NCI-H146 treated with DMSO at 0.1 percent for 48 hours (cell line): ENCODE results near the gene SEBOX.

Source experiments
- DNase-seq: peaks from one replicate; lab custom pipeline; 2025; ENCODE audit not compliant: unreplicated experiment; lab: John Stamatoyannopoulos, UW

The SEBOX gene

GRCh38 chr17:28394337-28395116 lies 29.5 kb upstream of the SEBOX start:
- no peak for DNase-seq

DNA sequence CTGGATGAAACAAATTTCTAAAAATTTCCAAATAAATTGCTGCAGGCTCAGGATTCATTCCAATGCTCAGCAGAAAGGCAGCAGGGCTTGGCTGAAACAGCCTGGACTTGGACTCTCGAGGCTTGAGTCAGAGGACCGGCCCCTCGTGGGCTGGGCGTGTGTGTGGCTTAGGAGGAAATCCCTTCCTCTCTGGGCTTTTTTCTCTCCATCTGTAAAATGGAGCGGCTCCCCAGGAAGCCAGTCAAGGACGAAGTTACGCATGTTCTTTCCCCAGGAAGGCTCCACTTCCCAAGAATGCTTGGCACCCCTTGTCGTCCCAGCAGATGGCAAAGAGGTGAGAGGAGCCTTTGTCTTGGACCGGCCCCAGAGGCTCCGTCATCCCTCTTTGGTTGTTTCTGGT lies 27.5 kb upstream of the SEBOX start:
- DNase-seq: no peak

DNA sequence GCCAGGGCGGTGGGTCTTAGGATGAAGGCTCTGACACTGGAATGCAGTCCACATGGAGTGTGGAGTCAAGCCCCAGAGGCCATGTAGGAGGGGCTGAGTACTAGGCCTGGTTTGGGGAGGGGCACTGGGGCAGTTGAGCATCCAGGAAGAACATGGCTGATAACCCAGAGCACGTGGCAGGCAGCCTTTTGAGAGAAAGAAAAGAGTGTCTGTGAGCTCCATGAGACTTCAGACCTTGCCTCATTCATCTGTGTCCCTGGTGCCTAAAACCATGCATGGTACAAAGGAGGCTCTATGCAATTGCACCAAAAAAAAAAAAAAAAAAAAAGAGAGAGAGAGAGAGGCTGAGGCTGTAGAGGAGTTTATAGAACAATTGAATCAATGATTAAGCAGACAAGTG lies 26.4 kb upstream of the SEBOX start:
- DNase-seq: no peak

- DNase-seq: no peak
These were observed 26.0 kb upstream of the SEBOX start for GRCh38 chr17:28390984-28391383.

DNA sequence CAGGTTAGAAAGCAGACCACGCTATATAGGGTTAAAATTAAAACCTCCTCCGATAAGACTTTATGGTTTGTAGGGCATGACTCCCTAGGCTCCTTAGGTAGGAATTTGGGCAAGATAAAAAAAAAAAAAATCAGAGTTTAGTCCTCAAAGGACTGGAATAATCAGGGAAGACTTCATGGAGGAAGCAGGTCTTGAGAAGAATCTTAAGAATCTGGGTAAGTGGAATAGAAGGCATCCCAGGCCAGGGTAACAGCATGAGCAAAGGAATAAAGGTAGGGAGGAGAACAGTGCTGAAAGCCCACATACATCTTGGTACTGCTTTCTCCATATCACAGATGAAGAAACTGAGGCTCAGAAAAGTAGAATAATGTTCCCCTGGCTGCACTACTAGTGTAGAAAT lies 25.6 kb upstream of the SEBOX start:
- no peak for DNase-seq

- DNase-seq: no peak
These were observed 25.1 kb upstream of the SEBOX start for GRCh38 chr17:28390141-28390540.

DNA sequence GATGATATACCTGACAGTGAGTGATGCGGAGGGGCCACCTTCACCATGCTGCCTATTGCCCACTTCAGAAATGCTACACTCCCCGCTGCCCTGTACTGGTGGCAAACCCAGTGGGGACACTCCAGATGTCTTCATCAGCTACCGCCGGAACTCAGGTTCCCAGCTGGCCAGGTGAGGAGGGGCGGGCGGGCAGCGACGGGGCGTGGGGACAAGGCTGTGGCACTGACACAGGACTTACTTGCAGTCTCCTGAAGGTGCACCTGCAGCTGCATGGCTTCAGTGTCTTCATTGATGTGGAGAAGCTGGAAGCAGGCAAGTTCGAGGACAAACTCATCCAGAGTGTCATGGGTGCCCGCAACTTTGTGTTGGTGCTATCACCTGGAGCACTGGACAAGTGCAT lies 23.1 kb upstream of the SEBOX start:
- no peak for DNase-seq

DNA sequence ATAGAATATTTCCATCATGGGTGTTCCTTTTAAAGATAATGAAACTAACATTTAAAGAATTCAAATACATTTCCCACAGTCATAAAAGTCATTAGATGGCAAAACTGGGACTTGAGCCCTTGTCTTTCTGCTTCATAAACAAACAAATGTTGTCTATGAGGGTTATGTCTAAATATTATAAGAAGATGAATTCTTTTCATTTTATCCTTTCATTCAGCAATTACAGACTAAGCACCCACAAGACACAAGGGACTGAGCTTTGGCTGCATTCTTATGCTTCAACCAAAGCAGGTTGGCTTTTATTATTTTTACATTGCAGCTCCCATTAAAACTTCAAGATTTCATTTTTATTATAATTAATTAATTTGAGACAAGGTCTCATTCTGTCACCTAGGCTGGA lies 21.4 kb upstream of the SEBOX start:
- no peak for DNase-seq

GRCh38 chr17:28385406-28385805 lies 20.4 kb upstream of the SEBOX start:
- peak; percentile 38 for DNase-seq

GRCh38 chr17:28385037-28385400 lies 20.0 kb upstream of the SEBOX start:
- DNase-seq: peak; percentile 47

- DNase-seq: peak; percentile 83
These were observed 19.5 kb upstream of the SEBOX start for GRCh38 chr17:28384281-28385036.

GRCh38 chr17:28381141-28381825 lies 16.3 kb upstream of the SEBOX start:
- DNase-seq: no peak

- DNase-seq: no peak
These were observed 15.1 kb upstream of the SEBOX start for GRCh38 chr17:28379814-28380801.

DNA sequence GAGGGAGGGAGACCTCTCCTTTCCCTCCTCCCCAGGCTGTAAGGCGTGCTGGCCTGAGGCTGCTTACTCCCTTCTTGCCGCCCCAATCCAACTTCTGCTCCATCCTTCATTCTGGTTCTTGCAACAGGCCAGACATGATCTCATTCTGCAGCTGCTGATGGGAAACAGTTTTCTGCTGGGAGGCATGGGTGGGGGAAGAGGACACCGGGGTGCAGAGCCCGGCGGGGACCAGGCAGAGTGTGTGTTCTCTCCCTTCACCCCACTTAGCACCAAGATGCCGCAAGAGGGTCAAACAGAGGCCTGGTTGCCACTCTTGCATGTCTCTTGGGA lies 7.9 kb upstream of the SEBOX start:
- DNase-seq: no peak

GRCh38 chr17:28372203-28372944 lies 7.4 kb upstream of the SEBOX start:
- no peak for DNase-seq

DNA sequence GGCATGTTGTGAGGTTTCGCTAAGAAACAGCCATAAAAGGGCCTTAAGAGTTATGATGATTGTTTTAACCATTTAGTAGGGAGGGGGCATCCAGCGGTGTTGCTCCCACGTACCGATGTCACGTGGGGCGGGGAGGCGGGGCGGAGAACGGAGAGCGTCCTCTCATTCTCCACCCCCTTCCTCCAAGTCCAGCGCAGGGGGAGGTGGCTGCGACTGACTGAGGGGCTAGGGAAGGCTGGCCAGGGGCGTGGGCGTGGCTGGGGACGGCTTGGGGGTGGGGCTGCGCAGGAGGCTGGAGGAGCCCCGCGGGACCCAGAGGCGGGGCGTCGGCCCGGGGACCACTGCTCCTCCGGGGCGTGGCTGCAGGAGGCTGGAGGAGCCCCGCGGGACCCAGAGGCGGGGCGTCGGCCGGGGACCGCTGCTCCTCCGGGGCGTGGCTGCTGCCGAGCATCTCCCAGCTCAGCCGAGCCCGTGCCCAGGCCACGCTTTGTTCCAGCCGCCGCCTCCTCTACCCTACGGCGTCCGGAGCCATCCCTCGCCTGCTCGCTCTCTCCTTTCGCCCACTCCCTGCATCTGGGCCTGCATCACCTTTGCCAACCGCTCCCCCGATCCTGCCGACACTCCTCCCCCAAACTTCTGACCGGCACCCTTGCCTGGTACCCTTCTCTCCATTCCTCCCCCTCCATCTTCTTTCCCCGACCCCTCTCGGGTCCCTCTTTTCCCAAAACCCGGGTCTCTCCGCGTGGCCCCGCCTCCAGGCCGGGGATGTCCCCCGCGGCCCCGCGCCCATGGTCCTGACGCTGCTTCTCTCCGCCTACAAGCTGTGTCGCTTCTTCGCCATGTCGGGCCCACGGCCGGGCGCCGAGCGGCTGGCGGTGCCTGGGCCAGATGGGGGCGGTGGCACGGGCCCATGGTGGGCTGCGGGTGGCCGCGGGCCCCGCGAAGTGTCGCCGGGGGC lies 6.5 kb upstream of the SEBOX start, which contains the start of gene SARM1:
TSS of gene SARM1 (plus strand) at position 450 of the 958 bp plus-strand sequence. CDS start at position 789, 339 bp downstream.
- peak; percentile 87 for DNase-seq

DNA sequence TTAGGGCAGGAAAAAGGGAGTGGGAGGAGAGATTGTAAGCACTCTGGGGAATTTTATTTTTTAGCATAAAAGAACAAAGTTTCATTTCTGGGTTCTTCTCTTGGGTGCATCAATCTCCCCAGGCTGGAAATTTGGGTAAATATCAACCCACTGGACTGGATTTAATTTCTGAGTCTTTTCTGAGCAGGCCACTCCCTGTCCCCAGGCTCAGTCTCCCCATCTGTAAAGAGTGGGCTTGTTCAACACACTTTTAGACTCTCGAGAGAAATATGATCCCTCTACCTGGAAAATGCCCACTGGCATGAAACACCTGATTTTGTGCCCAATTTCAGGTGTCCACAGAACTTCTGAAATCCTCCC lies 5.7 kb upstream of the SEBOX start:
- DNase-seq: no peak

GRCh38 chr17:28370035-28370743 lies 5.2 kb upstream of the SEBOX start, which contains the start of gene VTN:
Gene VTN, minus strand, starts transcription at chr17:28370307. Its CDS starts 104 bp downstream, at chr17:28370203.
- DNase-seq: peak; percentile 63
